ENCODE results near the gene DPH1.

DPH1 gene

GRCh38 chr17:2082003-2082781 lies 52.2 kb downstream of the DPH1 start:
- DNase-seq (ENCODE audit: low spot score) = no peak

GRCh38 chr17:2083613-2084035 lies 53.7 kb downstream of the DPH1 start:
- peak; percentile 74 for DNase-seq (ENCODE audit: low spot score)

GRCh38 chr17:2084036-2084765 lies 54.2 kb downstream of the DPH1 start:
- no peak for DNase-seq (ENCODE audit: low spot score)

GRCh38 chr17:2084766-2085647 lies 55.1 kb downstream of the DPH1 start:
- DNase-seq (ENCODE audit: low spot score) = no peak

- no peak for DNase-seq (ENCODE audit: low spot score)
Measured at GRCh38 chr17:2085648-2085949, 55.6 kb downstream of the DPH1 start.

GRCh38 chr17:2086306-2086705 lies 56.4 kb downstream of the DPH1 start:
- no peak for DNase-seq (ENCODE audit: low spot score)

GRCh38 chr17:2087597-2088211 lies 57.8 kb downstream of the DPH1 start:
- DNase-seq (ENCODE audit: low spot score) = peak; percentile 69

GRCh38 chr17:2089021-2089422 lies 59.1 kb downstream of the DPH1 start:
- no peak for DNase-seq (ENCODE audit: low spot score)

- DNase-seq (ENCODE audit: low spot score) = no peak
Measured at GRCh38 chr17:2090210-2090641, 60.3 kb downstream of the DPH1 start.

- peak; percentile 40 for DNase-seq (ENCODE audit: low spot score)
Measured at GRCh38 chr17:2090804-2091534, 61.0 kb downstream of the DPH1 start.

GRCh38 chr17:2092253-2092652 lies 62.3 kb downstream of the DPH1 start:
- no peak for DNase-seq (ENCODE audit: low spot score)

GRCh38 chr17:2093349-2093748 lies 63.4 kb downstream of the DPH1 start:
- DNase-seq (ENCODE audit: low spot score) = no peak
